ENCODE measurements around the gene RO60.

GRCh38 chr1:193103759-193104501 lies 44.5 kb downstream of the RO60 start:
- TF ChIP-seq EZH2phosphoT487 (IDR thresholded peaks at IDR 0.05; ENCODE audit: insufficient read depth, low read depth) (no peak), EZH2 (IDR thresholded peaks at IDR 0.05; ENCODE audit: insufficient read depth, poor library complexity, severe bottlenecking) (no peak)
